Adrenal gland (tissue), 12 donors: Measurements from ENCODE around the gene NLGN3. TPM values are rescaled to one million over a fixed set of nuclear protein-coding genes. Genes with fewer than 3 reads are reported as not detected.

Source experiments
- DNase-seq, 7 donors: peaks; one replicate each; pipeline ENCODE4 v3.0.0-alpha.2; 2019 to 2020
- H3K27ac ChIP-seq, 5 donors: fragments of 200-600 bp; sonication (generic) in 4 of 5; 1 replicate in 3 of 5; 2 replicates in 2 of 5; pipeline versions ENCODE4 v1.5.1 to v1.8.0; 2016 to 2020; ENCODE audit warnings: mild to moderate bottlenecking in 1 of 5
- H3K27me3 ChIP-seq: fragments of 200-600 bp; 2 replicates; pipeline ENCODE4 v1.8.0; 2021
- H3K36me3 ChIP-seq, 2 donors: fragments of 200-600 bp; replicated peaks in 1 of 2; 1 replicate in 1 of 2; 2 replicates in 1 of 2; pipeline versions ENCODE4 v1.5.1 to v1.8.0; 2018 to 2022
- H3K4me1 ChIP-seq, 2 donors: fragments of 200-600 bp; replicated peaks in 1 of 2; 1 replicate in 1 of 2; 2 replicates in 1 of 2; pipeline versions ENCODE4 v1.5.1 to v1.8.0; 2018 to 2021
- H3K4me3 ChIP-seq, 4 donors: fragments of 200-600 bp; sonication (generic) in 3 of 4; one replicate each; pipeline ENCODE4 v1.5.1; 2016 to 2018
- H3K9me3 ChIP-seq, 3 donors: fragments of 200-600 bp; sonication (generic) in 1 of 3; replicated peaks in 1 of 3; 1 replicate in 2 of 3; 2 replicates in 1 of 3; pipeline versions ENCODE4 v1.5.1 to v1.8.0; 2016 to 2021
- CTCF ChIP-seq, 6 experiments: fragments of 450-650 bp in 4 of 6; fragments of 200-600 bp in 2 of 6; sonication (generic) in 1 of 6; IDR thresholded peaks; 1 replicate in 5 of 6; 2 replicates in 1 of 6; pipeline versions ENCODE4 v1.5.1 to v1.8.0; 2016 to 2021; ENCODE audit warnings: antibody characterized with exemption in 6 of 6, mild to moderate bottlenecking in 2 of 6, moderate library complexity in 1 of 6
- POLR2A ChIP-seq, 2 donors: fragments of 450-650 bp; IDR thresholded peaks; one replicate each; pipeline ENCODE4 v1.6.1; 2017; ENCODE audit warnings: antibody characterized with exemption in 2 of 2, mild to moderate bottlenecking in 2 of 2, moderate library complexity in 1 of 2
- WGBS, 4 donors: extraction: QIAGEN DNeasy Blood & Tissue Kit in 2 of 4; methylation state at CpG; one replicate each; pipeline versions ENCODE4 v1.1.5 to v1.1.7; 2013 to 2017; 5-methylcytosine and 5-hydroxymethylcytosine counted together
- intact Hi-C, 2 donors: fragments of 100-400 bp; cut with DNase I; formaldehyde crosslinking; loops; one replicate each; pipeline versions ENCODE4 v1.14.1 to v1.15.0; 2022 to 2023
- polyA plus RNA-seq, 3 donors: library from polyadenylated mRNA; stranded (reverse); fragments of 200-250 nt in 2 of 3; fragments of 350-450 nt in 1 of 3; fragmentation: Illumina TruSeq in 1 of 3; extraction: RNeasy Lipid Tissue Mini Kit (QIAGEN cat#74804) in 1 of 3; gene quantifications; one replicate each; pipeline ENCODE4 v1.2.3, GENCODE V29; 2013 to 2014
- total RNA-seq, 9 donors: library from RNA; depleted of rRNA in 4 of 9; stranded (reverse); fragments of >200 nt in 4 of 9; fragments of 120-200 nt in 1 of 9; fragmentation: NEBNext Ultra II Directional in 1 of 9; extraction: Animal tissue kit (Norgen Biotek cat#: 25700) in 1 of 9; gene quantifications; one replicate each; pipeline versions ENCODE4 v1.1.0 to v1.2.4, GENCODE V29; 2013 to 2023
- donor health status: healthy with polysubstance abuse.
- donor health status: Bipolar disorder and iron deficiency.
- donor health status: DM: yes; HTN: yes; CAD: no.
- donor health status: DM: no; HTN: no; CAD: no.
- donor health status: DM: no; HTN: no; CAD: no.
- donor health status: DM: yes; HTN: yes; CAD: no.

The NLGN3 gene
- total and polyA plus RNA-seq, 12 donors: 8.9 to 51.6 (median 17.2) TPM

GRCh38 chrX:71100581-71101505 lies 43.8 kb upstream of the NLGN3 start:
- DNase-seq: no peak
- H3K4me1 ChIP-seq: peaks cover 0 to 18% of the 10 kb centered on the region in 2 donors
- intact Hi-C loops: no loop called here
- TF ChIP-seq CTCF (IDR thresholded peaks at IDR 0.05) (no peak), POLR2A (IDR thresholded peaks at IDR 0.05) (no peak)
- no peaks in the 10 kb centered on the region for H3K36me3 ChIP-seq
- H3K27ac ChIP-seq: no peak overlapping the region
- WGBS, 4 donors: 69 to 93% (median 83%) methylated on average over 8 to 31 of the region's 31 CpGs
- no peak overlapping the region for H3K4me3 ChIP-seq
- H3K27me3 ChIP-seq: no peaks in the 10 kb centered on the region
- H3K9me3 ChIP-seq: no peaks in the 10 kb centered on the region

GRCh38 chrX:71102292-71102691 lies 42.3 kb upstream of the NLGN3 start:
- intact Hi-C loops: no loop called here
- 37 to 63% (median 50%) methylated on average over 2 to 3 of the region's 3 CpGs for WGBS, 4 donors
- peaks cover 0 to 18% of the 10 kb centered on the region in 2 donors for H3K4me1 ChIP-seq
- no peak overlapping the region for H3K27ac ChIP-seq
- no peaks in the 10 kb centered on the region for H3K9me3 ChIP-seq
- no peak for TF ChIP-seq POLR2A (IDR thresholded peaks at IDR 0.05)
- no peak for TF ChIP-seq CTCF (IDR thresholded peaks at IDR 0.05)
- H3K4me3 ChIP-seq: no peak overlapping the region
- H3K27me3 ChIP-seq: no peaks in the 10 kb centered on the region
- DNase-seq: no peak
- no peaks in the 10 kb centered on the region for H3K36me3 ChIP-seq

- peak overlapping the region in 2 of 5 donors; percentile 41 to 65 for H3K27ac ChIP-seq
- peaks cover 0 to 10% of the 10 kb centered on the region in 2 donors for H3K4me1 ChIP-seq
- no peaks in the 10 kb centered on the region for H3K36me3 ChIP-seq
- H3K27me3 ChIP-seq: no peaks in the 10 kb centered on the region
- TF ChIP-seq CTCF (IDR thresholded peaks at IDR 0.05) (no peak), POLR2A (IDR thresholded peaks at IDR 0.05) (no peak)
- no peaks in the 10 kb centered on the region for H3K9me3 ChIP-seq
- DNase-seq: peak in 3 of 7 donors; percentile 15 to 24 (median 23)
- H3K4me3 ChIP-seq: no peak overlapping the region
- intact Hi-C loops: no loop called here
- 32 to 47% (median 38%) methylated on average over 6 to 10 of the region's 10 CpGs for WGBS, 4 donors
Observed at GRCh38 chrX:71103110-71103983, 41.3 kb upstream of the NLGN3 start.

GRCh38 chrX:71105628-71106027 lies 39.0 kb upstream of the NLGN3 start:
- intact Hi-C loops: no loop called here
- Histone ChIP-seq H3K27ac (no peak overlapping the region), H3K4me3 (no peak overlapping the region), H3K27me3 (no peaks in the 10 kb centered on the region), H3K36me3 (no peaks in the 10 kb centered on the region), H3K9me3 (no peaks in the 10 kb centered on the region), H3K4me1 (peaks cover 0 to 8% of the 10 kb centered on the region in 2 donors)
- DNase-seq: no peak
- WGBS, 4 donors: 68 to 100% (median 87%) methylated on average over 2 to 3 of the region's 3 CpGs
- TF ChIP-seq POLR2A (IDR thresholded peaks at IDR 0.05) (no peak), CTCF (IDR thresholded peaks at IDR 0.05) (no peak)
